Left lung (tissue), 10 donors: ENCODE measurements around the gene NDUFA13. TPM values are rescaled to one million over a fixed set of nuclear protein-coding genes. Genes with fewer than 3 reads are reported as not detected.

Source experiments
- ATAC-seq: fragments of 200-7000 bp; cut with Tn5 transposase; one replicate; pipeline ENCODE4 v1.9.1; 2020; ENCODE audit warnings: moderate library complexity
- DNase-seq, 4 donors: peaks; one replicate each; pipeline ENCODE4 v3.0.0-alpha.2; 2013 to 2020
- H3K27ac ChIP-seq, 2 donors: fragments of 200-600 bp; sonication (generic) in 1 of 2; one replicate each; pipeline versions ENCODE4 v1.5.0 to v1.8.0; 2020 to 2021
- H3K27me3 ChIP-seq, 2 donors: fragments of 200-600 bp; sonication (generic) in 1 of 2; one replicate each; pipeline versions ENCODE4 v1.5.0 to v1.8.0; 2020 to 2021
- H3K36me3 ChIP-seq, 2 donors: fragments of 200-600 bp; sonication (generic) in 1 of 2; one replicate each; pipeline versions ENCODE4 v1.5.0 to v1.8.0; 2020 to 2021
- H3K4me1 ChIP-seq, 2 donors: fragments of 200-600 bp; one replicate each; pipeline ENCODE4 v1.8.0; 2021
- H3K4me3 ChIP-seq, 2 donors: fragments of 200-600 bp; sonication (generic) in 1 of 2; one replicate each; pipeline versions ENCODE4 v1.5.0 to v1.8.0; 2020 to 2021; ENCODE audit warnings: mild to moderate bottlenecking in 1 of 2
- H3K9me3 ChIP-seq, 2 donors: fragments of 200-600 bp; sonication (generic) in 1 of 2; one replicate each; pipeline versions ENCODE4 v1.5.0 to v1.8.0; 2020 to 2021
- intact Hi-C, 2 donors: fragments of 100-400 bp; cut with DNase I; formaldehyde crosslinking; loops; one replicate each; pipeline versions ENCODE4 v1.11.2 to v1.14.2; 2022
- polyA plus RNA-seq, 6 donors: library from polyadenylated mRNA; unstranded; fragments of 120-200 nt; gene quantifications; one replicate each; pipeline ENCODE4 v1.2.1, GENCODE V29; 2013; ENCODE audit not compliant: insufficient read length in 6 of 6
- total RNA-seq, 2 donors: library from RNA; stranded (reverse); fragmentation: NEBNext Ultra II Directional; extraction: Animal tissue kit (Norgen Biotek cat#: 25700); gene quantifications; one replicate each; pipeline ENCODE4 v1.2.1, GENCODE V29; 2021
- TF ChIP-seq, protein P1 (sequence below), 2 donors: fragments of 200-600 bp; sonication (generic) in 1 of 2; IDR thresholded peaks; one replicate each; pipeline versions ENCODE4 v1.5.0 to v1.8.0; 2021; ENCODE audit warnings: antibody characterized with exemption in 2 of 2
- donor health status: DM: no; HTN: yes; CAD: no.
- donor health status: DM: no; HTN: no; CAD: no.

NDUFA13 gene
- total and polyA plus RNA-seq, 8 donors = 169 to 303 (median 209) TPM

- no peaks in the 10 kb centered on the region for H3K9me3 ChIP-seq
- intact Hi-C loops = no loop called here
- no peak overlapping the region for H3K4me3 ChIP-seq
- H3K27ac ChIP-seq = no peak overlapping the region
- H3K27me3 ChIP-seq = no peaks in the 10 kb centered on the region
- ATAC-seq = no peak
- peaks cover 0 to 84% of the 10 kb centered on the region in 2 donors for H3K36me3 ChIP-seq
- H3K4me1 ChIP-seq = no peaks in the 10 kb centered on the region
- TF ChIP-seq, protein P1, sequence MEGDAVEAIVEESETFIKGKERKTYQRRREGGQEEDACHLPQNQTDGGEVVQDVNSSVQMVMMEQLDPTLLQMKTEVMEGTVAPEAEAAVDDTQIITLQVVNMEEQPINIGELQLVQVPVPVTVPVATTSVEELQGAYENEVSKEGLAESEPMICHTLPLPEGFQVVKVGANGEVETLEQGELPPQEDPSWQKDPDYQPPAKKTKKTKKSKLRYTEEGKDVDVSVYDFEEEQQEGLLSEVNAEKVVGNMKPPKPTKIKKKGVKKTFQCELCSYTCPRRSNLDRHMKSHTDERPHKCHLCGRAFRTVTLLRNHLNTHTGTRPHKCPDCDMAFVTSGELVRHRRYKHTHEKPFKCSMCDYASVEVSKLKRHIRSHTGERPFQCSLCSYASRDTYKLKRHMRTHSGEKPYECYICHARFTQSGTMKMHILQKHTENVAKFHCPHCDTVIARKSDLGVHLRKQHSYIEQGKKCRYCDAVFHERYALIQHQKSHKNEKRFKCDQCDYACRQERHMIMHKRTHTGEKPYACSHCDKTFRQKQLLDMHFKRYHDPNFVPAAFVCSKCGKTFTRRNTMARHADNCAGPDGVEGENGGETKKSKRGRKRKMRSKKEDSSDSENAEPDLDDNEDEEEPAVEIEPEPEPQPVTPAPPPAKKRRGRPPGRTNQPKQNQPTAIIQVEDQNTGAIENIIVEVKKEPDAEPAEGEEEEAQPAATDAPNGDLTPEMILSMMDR (IDR thresholded peaks at IDR 0.05) = no peak
- DNase-seq = no peak
These were observed 11.0 kb upstream of the NDUFA13 start for GRCh38 chr19:19504754-19505668.

DNA sequence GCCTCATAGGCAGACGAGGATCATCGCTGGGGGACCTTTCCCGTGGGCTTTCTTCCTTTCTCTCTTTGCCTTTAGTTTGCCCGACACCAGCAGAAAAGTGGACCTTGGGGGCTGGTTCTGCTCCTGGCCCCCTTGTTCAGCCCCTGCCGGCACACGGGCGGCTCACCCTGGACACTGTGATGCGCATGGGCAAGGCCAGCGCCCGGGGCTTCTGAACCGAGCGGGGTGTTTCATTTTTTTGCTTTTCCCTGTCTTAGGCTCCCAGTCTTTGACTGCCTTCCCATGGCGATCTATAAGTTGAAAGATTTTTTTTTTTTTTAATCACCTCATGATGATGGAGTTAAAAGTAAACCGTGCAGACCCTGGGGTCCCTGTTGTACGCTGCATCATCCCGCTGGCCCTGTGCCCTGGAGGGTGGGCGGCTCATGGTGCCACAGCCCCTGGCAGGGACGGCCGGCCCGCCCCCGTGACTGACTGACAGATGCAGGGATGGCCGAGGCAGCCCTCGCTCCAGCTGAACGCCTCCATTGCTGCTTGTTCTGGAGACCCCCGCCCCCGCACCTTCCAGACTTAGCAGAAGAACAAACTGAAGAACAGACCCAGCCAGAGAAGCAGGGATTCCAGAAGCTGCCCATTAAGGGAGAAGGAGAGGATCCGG is 10.2 kb upstream of the NDUFA13 start:
- intact Hi-C loops = no loop called here
- DNase-seq (no peak), ATAC-seq (no peak)
- Histone ChIP-seq H3K27me3 (no peaks in the 10 kb centered on the region), H3K4me3 (no peak overlapping the region), H3K27ac (no peak overlapping the region), H3K9me3 (no peaks in the 10 kb centered on the region), H3K36me3 (peaks cover 0 to 77% of the 10 kb centered on the region in 2 donors), H3K4me1 (no peaks in the 10 kb centered on the region)
- TF ChIP-seq, protein P1 (IDR thresholded peaks at IDR 0.05) = no peak

DNA sequence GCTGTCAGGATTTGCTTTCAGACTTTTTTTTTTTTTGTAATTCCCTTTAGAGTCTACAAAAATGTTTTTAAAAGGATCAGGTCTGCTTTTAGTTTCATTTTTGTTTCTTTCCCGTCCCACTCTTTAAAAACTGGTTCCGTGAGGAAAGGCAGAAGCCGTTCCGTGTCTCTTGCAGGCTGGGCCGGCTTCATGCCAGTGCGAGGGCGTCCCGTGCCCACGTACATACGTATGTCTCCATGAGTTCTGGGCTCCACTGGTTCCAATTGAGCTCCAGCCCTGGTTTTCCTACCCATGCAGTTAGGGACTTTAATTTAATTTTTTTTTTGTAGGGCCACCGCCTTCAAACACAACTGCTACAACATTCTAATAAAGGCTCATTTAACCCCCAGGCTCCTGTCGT is 9.4 kb upstream of the NDUFA13 start:
- DNase-seq (no peak), ATAC-seq (no peak)
- Histone ChIP-seq H3K27me3 (no peaks in the 10 kb centered on the region), H3K4me3 (no peak overlapping the region), H3K27ac (no peak overlapping the region), H3K4me1 (no peaks in the 10 kb centered on the region), H3K9me3 (no peaks in the 10 kb centered on the region), H3K36me3 (peaks cover 0 to 69% of the 10 kb centered on the region in 2 donors)
- intact Hi-C loops = no loop called here
- TF ChIP-seq, protein P1 (IDR thresholded peaks at IDR 0.05) = no peak

GRCh38 chr19:19507354-19507753 is 8.7 kb upstream of the NDUFA13 start:
- intact Hi-C loops = no loop called here
- Histone ChIP-seq H3K4me3 (no peak overlapping the region), H3K36me3 (peaks cover 0 to 61% of the 10 kb centered on the region in 2 donors), H3K27me3 (no peaks in the 10 kb centered on the region), H3K27ac (no peak overlapping the region), H3K9me3 (no peaks in the 10 kb centered on the region), H3K4me1 (no peaks in the 10 kb centered on the region)
- ATAC-seq = no peak
- TF ChIP-seq, protein P1 (IDR thresholded peaks at IDR 0.05) = no peak
- no peak for DNase-seq

- H3K4me3 ChIP-seq = no peak overlapping the region
- TF ChIP-seq, protein P1 (IDR thresholded peaks at IDR 0.05) = no peak
- ATAC-seq (no peak), DNase-seq (no peak)
- no peaks in the 10 kb centered on the region for H3K27me3 ChIP-seq
- H3K9me3 ChIP-seq = no peaks in the 10 kb centered on the region
- peaks cover 0 to 52% of the 10 kb centered on the region in 2 donors for H3K36me3 ChIP-seq
- intact Hi-C loops = no loop called here
- no peak overlapping the region for H3K27ac ChIP-seq
- no peaks in the 10 kb centered on the region for H3K4me1 ChIP-seq
These were observed 7.8 kb upstream of the NDUFA13 start for GRCh38 chr19:19508217-19508616.
